Measurements from ENCODE around the gene MB.

DNA sequence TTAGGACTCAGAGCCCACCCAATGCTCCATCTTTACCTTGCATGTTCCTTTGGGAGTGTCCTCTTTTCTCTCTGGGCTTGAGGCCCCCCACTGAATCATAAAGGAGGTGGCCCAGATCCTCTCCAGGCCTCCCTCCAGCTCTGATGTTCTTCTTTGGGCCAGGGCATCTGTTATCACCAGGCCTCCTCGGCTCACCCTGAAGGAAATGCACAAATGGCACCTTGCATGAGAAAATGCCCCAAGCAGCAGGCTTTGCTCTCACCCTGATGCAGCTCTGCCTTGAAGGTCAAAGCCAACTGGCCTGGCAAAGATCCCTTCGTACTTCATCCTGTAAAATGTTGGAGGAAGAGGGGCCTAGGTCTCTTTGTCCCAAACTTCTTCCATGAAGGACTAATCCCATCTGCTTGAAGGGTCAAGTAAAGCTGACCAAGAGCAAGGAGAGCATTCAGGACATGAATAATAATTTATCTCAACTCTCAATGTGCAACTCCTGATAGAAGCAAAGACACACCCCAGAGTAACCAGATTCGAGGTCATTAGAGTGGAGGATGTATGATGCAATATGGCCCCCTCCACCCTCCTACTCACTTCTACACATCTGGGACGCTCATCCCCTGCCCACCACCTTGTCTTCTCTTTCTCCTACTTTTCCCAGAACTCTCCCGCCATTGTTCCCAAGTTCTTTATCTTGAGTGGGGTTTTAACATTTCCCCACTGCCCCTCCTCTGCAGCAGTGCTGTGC, 40.6 kb upstream of the MB start:
- TF ChIP-seq CTCF (IDR thresholded peaks at IDR 0.05; ENCODE audit: insufficient read depth, low read length) (no peak), POLR2AphosphoS5 (IDR thresholded peaks at IDR 0.05; ENCODE audit: low read depth) (no peak), SPI1 (IDR thresholded peaks at IDR 0.05; ENCODE audit: borderline replicate concordance, low read depth) (no peak)
- TF ChIP-seq, protein P1, sequence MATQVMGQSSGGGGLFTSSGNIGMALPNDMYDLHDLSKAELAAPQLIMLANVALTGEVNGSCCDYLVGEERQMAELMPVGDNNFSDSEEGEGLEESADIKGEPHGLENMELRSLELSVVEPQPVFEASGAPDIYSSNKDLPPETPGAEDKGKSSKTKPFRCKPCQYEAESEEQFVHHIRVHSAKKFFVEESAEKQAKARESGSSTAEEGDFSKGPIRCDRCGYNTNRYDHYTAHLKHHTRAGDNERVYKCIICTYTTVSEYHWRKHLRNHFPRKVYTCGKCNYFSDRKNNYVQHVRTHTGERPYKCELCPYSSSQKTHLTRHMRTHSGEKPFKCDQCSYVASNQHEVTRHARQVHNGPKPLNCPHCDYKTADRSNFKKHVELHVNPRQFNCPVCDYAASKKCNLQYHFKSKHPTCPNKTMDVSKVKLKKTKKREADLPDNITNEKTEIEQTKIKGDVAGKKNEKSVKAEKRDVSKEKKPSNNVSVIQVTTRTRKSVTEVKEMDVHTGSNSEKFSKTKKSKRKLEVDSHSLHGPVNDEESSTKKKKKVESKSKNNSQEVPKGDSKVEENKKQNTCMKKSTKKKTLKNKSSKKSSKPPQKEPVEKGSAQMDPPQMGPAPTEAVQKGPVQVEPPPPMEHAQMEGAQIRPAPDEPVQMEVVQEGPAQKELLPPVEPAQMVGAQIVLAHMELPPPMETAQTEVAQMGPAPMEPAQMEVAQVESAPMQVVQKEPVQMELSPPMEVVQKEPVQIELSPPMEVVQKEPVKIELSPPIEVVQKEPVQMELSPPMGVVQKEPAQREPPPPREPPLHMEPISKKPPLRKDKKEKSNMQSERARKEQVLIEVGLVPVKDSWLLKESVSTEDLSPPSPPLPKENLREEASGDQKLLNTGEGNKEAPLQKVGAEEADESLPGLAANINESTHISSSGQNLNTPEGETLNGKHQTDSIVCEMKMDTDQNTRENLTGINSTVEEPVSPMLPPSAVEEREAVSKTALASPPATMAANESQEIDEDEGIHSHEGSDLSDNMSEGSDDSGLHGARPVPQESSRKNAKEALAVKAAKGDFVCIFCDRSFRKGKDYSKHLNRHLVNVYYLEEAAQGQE (IDR thresholded peaks at IDR 0.05; ENCODE audit: insufficient replicate concordance, low read depth): no peak
